HepG2 (cell line): ENCODE measurements around the gene DNTTIP2. TPM values are rescaled to one million over a fixed set of nuclear protein-coding genes. Genes with fewer than 3 reads are reported as not detected.

ENCODE experiments used
- CREM ChIP-seq, 2 experiments: sonication (generic) in 1 of 2; formaldehyde crosslinking in 1 of 2; IDR thresholded peaks; 2 replicates each; pipeline versions ENCODE4 v1.4.0 to v1.6.1; 2016 to 2020; ENCODE audit warnings: antibody characterized with exemption in 1 of 2, mild to moderate bottlenecking in 1 of 2, missing genetic modification reagents in 1 of 2
- FOSL2 ChIP-seq: sonication (generic); formaldehyde crosslinking; IDR thresholded peaks from 2 replicates; pipeline ENCODE4 v1.4.0; 2020; ENCODE audit warnings: missing genetic modification reagents
- NFKBIZ ChIP-seq: IDR thresholded peaks from 2 replicates; pipeline ENCODE4 v1.6.1; 2018; ENCODE audit warnings: missing genetic modification reagents, missing compliant biosample characterization
- NFRKB ChIP-seq: fragments of 450-650 bp; IDR thresholded peaks from 2 replicates; pipeline ENCODE4 v1.6.1; 2017
- SMAD9 ChIP-seq: sonication (generic); formaldehyde crosslinking; IDR thresholded peaks from 2 replicates; pipeline ENCODE4 v1.5.1; 2020; ENCODE audit warnings: mild to moderate bottlenecking, missing genetic modification reagents
- TCF7L2 ChIP-seq: IDR thresholded peaks from 2 replicates; pipeline ENCODE4 v1.6.1; 2011; ENCODE audit warnings: mild to moderate bottlenecking, low read depth, low read length, moderate library complexity
- TOE1 ChIP-seq: sonication (generic); formaldehyde crosslinking; IDR thresholded peaks from 2 replicates; pipeline ENCODE4 v1.4.0; 2020; ENCODE audit warnings: mild to moderate bottlenecking, missing genetic modification reagents
- TOPORS ChIP-seq: sonication (generic); formaldehyde crosslinking; IDR thresholded peaks from 2 replicates; pipeline ENCODE4 v1.8.0; 2023; ENCODE audit warnings: mild to moderate bottlenecking, missing genetic modification reagents
- ZNF10 ChIP-seq: sonication (generic); formaldehyde crosslinking; IDR thresholded peaks from 2 replicates; pipeline ENCODE4 v1.4.0; 2020; ENCODE audit warnings: mild to moderate bottlenecking, low read depth, missing genetic modification reagents, borderline replicate concordance
- ZNF235 ChIP-seq: sonication (generic); formaldehyde crosslinking; IDR thresholded peaks from 2 replicates; pipeline ENCODE4 v1.8.1; 2023; ENCODE audit warnings: mild to moderate bottlenecking, missing genetic modification reagents, borderline replicate concordance
- ZNF263 ChIP-seq: sonication (generic); formaldehyde crosslinking; IDR thresholded peaks from 2 replicates; pipeline ENCODE4 v1.4.0; 2020; ENCODE audit warnings: missing genetic modification reagents
- ZNF615 ChIP-seq: sonication (generic); formaldehyde crosslinking; IDR thresholded peaks from 2 replicates; pipeline ENCODE4 v1.5.0; 2020; ENCODE audit warnings: mild to moderate bottlenecking, missing genetic modification reagents, borderline replicate concordance
- ZNF644 ChIP-seq: IDR thresholded peaks from 2 replicates; pipeline ENCODE4 v1.6.1; 2016; ENCODE audit warnings: low read depth
- ZNF720 ChIP-seq: sonication (generic); formaldehyde crosslinking; IDR thresholded peaks from 2 replicates; pipeline ENCODE4 v1.4.0; 2020; ENCODE audit warnings: missing genetic modification reagents
- ZNF850 ChIP-seq: sonication (generic); formaldehyde crosslinking; conservative IDR thresholded peaks from 2 replicates; pipeline ENCODE4 v1.9.0; 2021; ENCODE audit warnings: mild to moderate bottlenecking, missing genetic modification reagents
- polyA plus RNA-seq, 8 experiments: library from polyadenylated mRNA; depleted of rRNA in 3 of 8; stranded (reverse) in 7 of 8; unstranded in 1 of 8; fragments of >200 nt; fragmentation: Illumina TruSeq in 4 of 8; extraction: Trizol in 4 of 8; gene quantifications; 2 replicates each; pipeline versions ENCODE4 v1.2.1 to v1.2.3, GENCODE V29; 2011 to 2016; ENCODE audit warnings: low read depth in 4 of 8, missing spikeins in 1 of 8, mixed read lengths in 1 of 8; ENCODE audit not compliant: insufficient read depth in 1 of 8
- total RNA-seq, 5 experiments: library from RNA; depleted of rRNA; stranded (reverse); fragments of >200 nt; fragmentation: Illumina TruSeq; extraction: Trizol; gene quantifications; 2 replicates each; pipeline ENCODE4 v1.2.3, GENCODE V29; 2016; ENCODE audit warnings: low read depth in 1 of 5
- TF ChIP-seq, protein P1 (sequence below): sonication (generic); formaldehyde crosslinking; IDR thresholded peaks from 2 replicates; pipeline ENCODE4 v1.8.0; 2022; ENCODE audit warnings: mild to moderate bottlenecking, missing genetic modification reagents; ENCODE audit not compliant: insufficient replicate concordance
- TF ChIP-seq, protein P2 (sequence below): sonication (generic); formaldehyde crosslinking; IDR thresholded peaks from 2 replicates; pipeline ENCODE4 v1.4.0; 2020; ENCODE audit warnings: missing genetic modification reagents
- TF ChIP-seq, protein P3 (sequence below): sonication (generic); formaldehyde crosslinking; IDR thresholded peaks from 2 replicates; pipeline ENCODE4 v1.5.1; 2020; ENCODE audit warnings: mild to moderate bottlenecking, moderate library complexity, missing genetic modification reagents
- TF ChIP-seq, protein P4 (sequence below): sonication (generic); formaldehyde crosslinking; IDR thresholded peaks from 2 replicates; pipeline ENCODE4 v1.5.0; 2020; ENCODE audit warnings: missing genetic modification reagents
- TF ChIP-seq, protein P5 (sequence below): sonication (generic); formaldehyde crosslinking; IDR thresholded peaks from 2 replicates; pipeline ENCODE4 v1.4.0; 2020; ENCODE audit warnings: missing genetic modification reagents
- TF ChIP-seq, protein P6 (sequence below): IDR thresholded peaks from 2 replicates; pipeline ENCODE4 v1.6.1; 2016

The DNTTIP2 gene
- total and polyA plus RNA-seq, 2 of the 13 experiments (the other 11 are each of a cell fraction or from before 2014, with no cell fraction given), result 11.4 to 63.3 TPM

DNA sequence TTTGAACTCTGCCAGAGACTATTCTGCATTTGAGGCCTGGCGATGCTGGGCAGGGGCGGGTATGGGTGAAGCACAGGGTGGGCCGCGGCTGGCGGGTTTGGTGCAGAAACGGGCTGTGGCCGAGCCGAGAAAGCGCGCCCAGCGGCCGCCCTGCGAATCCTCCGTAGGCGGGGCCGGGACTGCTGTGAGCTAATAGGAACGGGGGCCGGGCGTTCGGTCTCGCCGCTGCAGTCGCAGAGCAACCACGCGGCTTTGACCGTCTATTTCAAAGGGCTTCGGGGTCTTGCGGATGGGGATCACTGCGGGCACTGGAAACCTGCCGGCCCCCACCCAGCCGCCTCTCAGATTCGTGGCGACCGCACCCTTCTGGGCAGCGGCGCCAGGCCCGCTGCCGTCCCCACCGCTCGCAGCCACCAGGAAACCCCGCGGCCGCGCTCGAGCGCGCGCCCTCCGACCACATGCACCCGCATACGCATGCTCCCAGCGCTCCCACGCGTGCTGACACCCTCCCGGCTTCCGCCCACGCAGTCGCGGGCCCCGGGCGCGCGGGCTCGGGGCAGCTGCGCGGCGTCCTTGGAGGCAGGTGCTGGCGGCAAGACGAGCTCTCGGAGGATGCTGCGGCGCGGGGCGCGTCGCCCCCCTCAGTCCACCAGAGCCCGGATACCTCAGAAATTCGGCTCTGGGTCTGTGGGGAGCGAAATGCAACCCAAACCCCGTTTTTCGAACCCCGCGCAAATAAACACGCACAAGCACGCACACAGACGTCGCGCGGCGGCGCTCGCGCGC is 32.6 kb downstream of the DNTTIP2 start (continued):
- no peak for TF ChIP-seq TOE1 (CRISPR knock-in tag)
- no peak for TF ChIP-seq ZNF850 (CRISPR knock-in tag)
- TF ChIP-seq, protein P1, sequence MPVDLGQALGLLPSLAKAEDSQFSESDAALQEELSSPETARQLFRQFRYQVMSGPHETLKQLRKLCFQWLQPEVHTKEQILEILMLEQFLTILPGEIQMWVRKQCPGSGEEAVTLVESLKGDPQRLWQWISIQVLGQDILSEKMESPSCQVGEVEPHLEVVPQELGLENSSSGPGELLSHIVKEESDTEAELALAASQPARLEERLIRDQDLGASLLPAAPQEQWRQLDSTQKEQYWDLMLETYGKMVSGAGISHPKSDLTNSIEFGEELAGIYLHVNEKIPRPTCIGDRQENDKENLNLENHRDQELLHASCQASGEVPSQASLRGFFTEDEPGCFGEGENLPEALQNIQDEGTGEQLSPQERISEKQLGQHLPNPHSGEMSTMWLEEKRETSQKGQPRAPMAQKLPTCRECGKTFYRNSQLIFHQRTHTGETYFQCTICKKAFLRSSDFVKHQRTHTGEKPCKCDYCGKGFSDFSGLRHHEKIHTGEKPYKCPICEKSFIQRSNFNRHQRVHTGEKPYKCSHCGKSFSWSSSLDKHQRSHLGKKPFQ, result peak; percentile 49
- TF ChIP-seq, protein P2, sequence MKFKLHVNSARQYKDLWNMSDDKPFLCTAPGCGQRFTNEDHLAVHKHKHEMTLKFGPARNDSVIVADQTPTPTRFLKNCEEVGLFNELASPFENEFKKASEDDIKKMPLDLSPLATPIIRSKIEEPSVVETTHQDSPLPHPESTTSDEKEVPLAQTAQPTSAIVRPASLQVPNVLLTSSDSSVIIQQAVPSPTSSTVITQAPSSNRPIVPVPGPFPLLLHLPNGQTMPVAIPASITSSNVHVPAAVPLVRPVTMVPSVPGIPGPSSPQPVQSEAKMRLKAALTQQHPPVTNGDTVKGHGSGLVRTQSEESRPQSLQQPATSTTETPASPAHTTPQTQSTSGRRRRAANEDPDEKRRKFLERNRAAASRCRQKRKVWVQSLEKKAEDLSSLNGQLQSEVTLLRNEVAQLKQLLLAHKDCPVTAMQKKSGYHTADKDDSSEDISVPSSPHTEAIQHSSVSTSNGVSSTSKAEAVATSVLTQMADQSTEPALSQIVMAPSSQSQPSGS (CRISPR knock-in tag), result no peak
- TF ChIP-seq ZNF263 (CRISPR knock-in tag), result no peak; the same call in 1 of the 2 replicates
- TF ChIP-seq ZNF720 (CRISPR knock-in tag), result no peak
- TF ChIP-seq TOPORS (CRISPR knock-in tag), result no peak
- no peak for TF ChIP-seq ZNF644 (CRISPR knock-in tag)
- no peak for TF ChIP-seq CREM (IDR thresholded peaks at IDR 0.05)
- TF ChIP-seq CREM (CRISPR knock-in tag; IDR thresholded peaks at IDR 0.05), result no peak
- TF ChIP-seq, protein P3, sequence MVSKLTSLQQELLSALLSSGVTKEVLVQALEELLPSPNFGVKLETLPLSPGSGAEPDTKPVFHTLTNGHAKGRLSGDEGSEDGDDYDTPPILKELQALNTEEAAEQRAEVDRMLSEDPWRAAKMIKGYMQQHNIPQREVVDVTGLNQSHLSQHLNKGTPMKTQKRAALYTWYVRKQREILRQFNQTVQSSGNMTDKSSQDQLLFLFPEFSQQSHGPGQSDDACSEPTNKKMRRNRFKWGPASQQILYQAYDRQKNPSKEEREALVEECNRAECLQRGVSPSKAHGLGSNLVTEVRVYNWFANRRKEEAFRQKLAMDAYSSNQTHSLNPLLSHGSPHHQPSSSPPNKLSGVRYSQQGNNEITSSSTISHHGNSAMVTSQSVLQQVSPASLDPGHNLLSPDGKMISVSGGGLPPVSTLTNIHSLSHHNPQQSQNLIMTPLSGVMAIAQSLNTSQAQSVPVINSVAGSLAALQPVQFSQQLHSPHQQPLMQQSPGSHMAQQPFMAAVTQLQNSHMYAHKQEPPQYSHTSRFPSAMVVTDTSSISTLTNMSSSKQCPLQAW, result no peak
- TF ChIP-seq, protein P4, sequence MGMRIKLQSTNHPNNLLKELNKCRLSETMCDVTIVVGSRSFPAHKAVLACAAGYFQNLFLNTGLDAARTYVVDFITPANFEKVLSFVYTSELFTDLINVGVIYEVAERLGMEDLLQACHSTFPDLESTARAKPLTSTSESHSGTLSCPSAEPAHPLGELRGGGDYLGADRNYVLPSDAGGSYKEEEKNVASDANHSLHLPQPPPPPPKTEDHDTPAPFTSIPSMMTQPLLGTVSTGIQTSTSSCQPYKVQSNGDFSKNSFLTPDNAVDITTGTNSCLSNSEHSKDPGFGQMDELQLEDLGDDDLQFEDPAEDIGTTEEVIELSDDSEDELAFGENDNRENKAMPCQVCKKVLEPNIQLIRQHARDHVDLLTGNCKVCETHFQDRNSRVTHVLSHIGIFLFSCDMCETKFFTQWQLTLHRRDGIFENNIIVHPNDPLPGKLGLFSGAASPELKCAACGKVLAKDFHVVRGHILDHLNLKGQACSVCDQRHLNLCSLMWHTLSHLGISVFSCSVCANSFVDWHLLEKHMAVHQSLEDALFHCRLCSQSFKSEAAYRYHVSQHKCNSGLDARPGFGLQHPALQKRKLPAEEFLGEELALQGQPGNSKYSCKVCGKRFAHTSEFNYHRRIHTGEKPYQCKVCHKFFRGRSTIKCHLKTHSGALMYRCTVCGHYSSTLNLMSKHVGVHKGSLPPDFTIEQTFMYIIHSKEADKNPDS (CRISPR knock-in tag), result no peak
- TF ChIP-seq SMAD9 (CRISPR knock-in tag), result no peak
- TF ChIP-seq FOSL2 (CRISPR knock-in tag), result no peak
- TF ChIP-seq, protein P5, sequence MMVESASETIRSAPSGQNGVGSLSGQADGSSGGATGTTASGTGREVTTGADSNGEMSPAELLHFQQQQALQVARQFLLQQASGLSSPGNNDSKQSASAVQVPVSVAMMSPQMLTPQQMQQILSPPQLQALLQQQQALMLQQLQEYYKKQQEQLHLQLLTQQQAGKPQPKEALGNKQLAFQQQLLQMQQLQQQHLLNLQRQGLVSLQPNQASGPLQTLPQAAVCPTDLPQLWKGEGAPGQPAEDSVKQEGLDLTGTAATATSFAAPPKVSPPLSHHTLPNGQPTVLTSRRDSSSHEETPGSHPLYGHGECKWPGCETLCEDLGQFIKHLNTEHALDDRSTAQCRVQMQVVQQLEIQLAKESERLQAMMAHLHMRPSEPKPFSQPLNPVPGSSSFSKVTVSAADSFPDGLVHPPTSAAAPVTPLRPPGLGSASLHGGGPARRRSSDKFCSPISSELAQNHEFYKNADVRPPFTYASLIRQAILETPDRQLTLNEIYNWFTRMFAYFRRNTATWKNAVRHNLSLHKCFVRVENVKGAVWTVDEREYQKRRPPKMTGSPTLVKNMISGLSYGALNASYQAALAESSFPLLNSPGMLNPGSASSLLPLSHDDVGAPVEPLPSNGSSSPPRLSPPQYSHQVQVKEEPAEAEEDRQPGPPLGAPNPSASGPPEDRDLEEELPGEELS (CRISPR knock-in tag), result no peak
- TF ChIP-seq NFRKB, result no peak
- TF ChIP-seq TCF7L2, result no peak
- TF ChIP-seq, protein P6, sequence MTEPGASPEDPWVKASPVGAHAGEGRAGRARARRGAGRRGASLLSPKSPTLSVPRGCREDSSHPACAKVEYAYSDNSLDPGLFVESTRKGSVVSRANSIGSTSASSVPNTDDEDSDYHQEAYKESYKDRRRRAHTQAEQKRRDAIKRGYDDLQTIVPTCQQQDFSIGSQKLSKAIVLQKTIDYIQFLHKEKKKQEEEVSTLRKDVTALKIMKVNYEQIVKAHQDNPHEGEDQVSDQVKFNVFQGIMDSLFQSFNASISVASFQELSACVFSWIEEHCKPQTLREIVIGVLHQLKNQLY (CRISPR knock-in tag), result no peak
- no peak for TF ChIP-seq ZNF615 (CRISPR knock-in tag)
- TF ChIP-seq ZNF235 (CRISPR knock-in tag), result no peak
- no peak for TF ChIP-seq ZNF10 (CRISPR knock-in tag)
- TF ChIP-seq NFKBIZ (CRISPR knock-in tag), result no peak; the same call in 1 of the 2 replicates
